ENCODE data around the gene LRRC10B.

LRRC10B gene

DNA sequence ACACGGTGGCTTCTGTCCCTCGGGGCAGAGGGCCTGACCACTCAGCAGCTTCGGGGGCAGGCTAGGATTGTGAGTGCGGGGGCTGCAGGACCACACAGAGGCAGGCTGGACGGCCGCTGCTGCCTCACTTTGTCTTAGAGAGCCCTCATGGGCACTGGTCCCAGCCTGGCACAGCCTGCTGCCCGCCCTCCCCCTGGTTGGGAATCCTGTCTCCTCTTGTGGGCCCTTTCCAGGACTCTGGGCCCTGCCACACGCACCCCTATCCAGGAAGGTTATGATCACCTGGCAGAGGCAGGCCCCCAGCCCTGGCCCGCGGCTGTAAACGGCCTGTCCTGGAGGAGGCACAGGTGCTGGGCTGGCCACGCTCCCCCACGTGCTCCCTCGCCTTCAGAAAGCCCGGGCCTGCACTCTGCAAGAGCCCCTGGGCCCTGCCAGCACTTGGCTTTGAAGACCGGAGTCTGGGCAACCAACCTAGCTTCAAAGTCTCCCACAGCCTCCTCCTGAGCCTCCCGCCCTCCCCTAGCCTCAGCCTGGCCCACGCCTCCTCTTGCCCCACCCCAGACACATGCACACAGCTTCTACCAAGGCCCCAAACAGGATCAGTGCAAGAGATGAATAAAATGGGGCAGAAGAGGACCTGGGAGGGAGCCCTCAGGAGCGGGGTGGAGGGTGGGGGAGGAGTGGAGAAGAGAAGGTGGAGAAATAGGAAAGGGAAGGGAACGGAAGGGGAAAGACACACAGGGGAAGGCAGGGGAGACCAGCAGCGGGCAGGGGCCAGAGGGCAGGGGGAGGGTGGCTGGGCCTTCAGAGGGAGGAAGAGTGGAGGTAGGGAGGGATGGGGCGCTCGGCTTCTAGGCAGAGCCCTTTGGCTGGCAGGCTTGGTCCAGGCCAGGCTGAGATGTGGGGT lies 41.4 kb downstream of the LRRC10B start:
- DNase-seq: no peak

GRCh38 chr11:61550665-61551227 lies 42.2 kb downstream of the LRRC10B start:
- DNase-seq: no peak

DNA sequence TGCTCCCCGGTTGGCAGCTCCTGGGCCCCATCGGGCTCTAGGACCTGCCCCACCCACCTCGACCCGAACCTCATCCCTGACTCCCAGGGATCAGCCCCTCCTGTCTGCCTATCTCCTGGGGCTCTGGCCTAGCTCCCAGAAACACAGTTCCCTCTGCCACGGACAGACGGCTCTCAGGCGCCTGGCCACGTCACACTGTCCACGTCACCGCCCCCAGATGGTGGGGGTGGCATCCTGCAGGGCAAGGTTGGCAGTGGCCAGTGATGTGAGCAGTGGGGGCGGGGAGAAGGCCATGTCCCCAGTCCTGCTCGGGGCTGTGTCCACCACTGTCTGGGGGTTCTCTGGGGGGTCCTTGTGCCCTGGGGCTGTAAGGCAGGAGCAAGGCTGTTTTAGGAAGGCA lies 43.1 kb downstream of the LRRC10B start:
- DNase-seq: no peak

- DNase-seq: no peak
Observed at GRCh38 chr11:61552108-61552635, 43.6 kb downstream of the LRRC10B start.

DNA sequence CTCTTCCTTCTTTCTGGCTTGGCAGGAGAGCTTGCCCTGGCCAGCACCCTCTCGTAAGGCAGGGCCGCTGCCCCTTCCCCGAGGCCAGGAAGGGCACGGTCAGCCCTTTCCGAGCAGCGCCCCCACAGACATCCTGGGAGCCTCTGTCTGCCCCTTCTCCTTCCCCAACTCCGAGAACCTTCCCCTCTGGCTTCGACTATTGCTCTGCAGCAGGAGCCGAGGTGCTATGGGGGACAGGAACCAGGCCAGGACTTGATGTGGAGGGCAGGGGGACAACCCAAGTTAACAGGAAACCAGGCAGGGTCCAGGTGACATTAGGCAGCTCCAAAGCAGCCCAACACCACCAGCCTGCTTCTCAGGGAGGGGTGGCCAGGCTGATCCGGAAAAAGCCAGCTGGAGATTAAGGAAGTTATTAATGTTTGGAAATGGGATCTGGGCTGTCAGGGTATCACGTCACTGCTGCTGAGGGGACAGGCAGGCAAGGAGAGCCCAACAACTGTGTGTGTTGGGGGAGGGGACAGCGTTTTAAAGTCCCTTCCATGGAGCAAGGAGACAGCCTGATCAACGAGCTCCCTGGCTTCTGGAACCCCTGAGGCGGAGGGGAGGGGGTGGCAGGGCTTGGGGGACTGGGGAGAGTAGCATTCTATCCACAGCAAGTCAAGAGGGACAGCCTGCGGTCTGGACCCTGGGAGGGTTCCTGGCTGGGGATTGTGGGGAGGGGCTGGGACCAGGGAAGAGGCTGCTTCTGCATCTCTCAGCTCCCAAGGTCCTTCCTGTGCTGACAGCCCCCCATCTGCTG lies 45.0 kb downstream of the LRRC10B start:
- DNase-seq: no peak

GRCh38 chr11:61554172-61554988 lies 45.8 kb downstream of the LRRC10B start:
- DNase-seq: no peak

DNA sequence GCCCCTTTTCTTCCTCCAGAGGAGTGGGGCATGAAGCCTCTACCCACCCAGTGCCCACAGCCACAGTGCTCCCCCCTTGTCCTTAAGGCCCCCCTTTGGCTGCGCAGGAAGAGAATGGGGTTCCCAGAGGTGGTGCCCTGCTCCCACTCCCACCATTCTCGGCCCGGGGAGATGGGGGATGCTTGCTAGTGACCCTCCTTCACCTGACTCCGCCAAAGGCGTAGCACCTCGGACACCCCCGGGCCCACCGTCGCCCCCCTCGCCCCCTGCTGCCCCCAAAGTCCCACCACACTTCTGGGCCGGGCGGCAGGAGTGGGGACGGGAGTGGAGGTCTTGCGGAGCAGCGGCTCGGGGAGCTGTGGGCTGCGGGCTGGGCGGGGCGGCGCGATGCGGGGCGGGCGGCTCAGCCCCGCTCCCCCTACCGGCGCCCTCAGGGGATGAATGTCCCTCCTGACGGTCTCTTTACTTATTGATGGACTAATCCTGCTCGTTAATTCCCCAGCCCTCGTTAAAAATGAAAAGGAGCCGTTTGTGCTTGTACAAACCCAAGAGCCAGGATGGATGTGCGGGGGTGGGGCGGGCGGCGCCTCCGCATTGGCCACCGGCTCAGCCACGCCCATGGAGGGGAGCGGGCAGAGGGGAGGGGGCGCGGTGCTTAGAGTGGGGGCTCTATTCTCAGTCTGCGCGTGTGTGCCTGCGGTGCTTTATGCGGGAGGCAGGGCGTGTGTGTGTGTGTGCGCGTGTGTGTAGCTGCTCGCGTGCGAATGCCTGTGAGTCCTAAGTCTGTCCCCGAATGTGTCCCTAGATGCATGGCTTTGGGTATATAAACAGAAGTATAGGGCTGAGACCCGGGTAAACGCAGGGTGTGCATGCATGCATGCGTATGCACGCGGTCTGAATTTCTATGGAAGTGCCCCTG lies 46.8 kb downstream of the LRRC10B start:
- DNase-seq: no peak

DNA sequence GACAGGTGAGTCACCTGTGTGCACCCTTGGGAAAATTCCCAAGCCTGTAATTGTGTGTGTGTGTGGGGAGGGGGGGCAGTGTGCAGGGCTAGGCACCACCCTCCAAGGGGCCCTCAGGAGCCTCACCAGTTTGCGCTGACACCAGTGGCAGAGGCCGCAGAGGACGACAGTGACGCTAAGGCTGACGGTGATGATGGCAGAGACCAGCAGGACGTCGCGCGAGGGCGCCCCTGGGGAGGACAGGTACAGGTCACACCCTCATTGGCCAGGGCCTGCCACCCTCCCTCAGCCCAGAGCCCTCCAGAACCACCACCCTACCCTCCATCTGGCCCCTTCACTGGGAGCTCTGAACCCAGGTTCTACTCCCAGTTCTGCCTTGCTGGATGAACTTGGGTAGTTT lies 47.4 kb downstream of the LRRC10B start:
- no peak for DNase-seq

DNA sequence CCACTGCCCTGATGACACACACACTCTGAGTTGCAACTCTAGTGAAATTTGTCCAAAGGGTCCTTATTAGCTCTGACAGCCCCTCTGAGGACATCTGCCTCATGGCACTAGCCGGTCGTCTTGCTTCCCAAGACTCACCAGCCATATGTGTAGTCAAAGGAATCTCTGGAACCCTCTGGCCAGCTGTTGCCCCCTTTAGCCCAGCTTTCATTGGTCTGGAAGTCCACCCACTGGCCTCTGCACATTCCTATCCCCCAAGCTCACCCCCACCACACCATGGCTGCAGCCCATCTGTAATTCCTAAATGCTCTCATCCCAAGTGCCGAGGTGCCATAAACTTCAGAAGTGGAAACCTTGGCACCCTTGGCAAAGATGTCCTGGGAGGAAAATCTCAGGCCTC lies 48.1 kb downstream of the LRRC10B start:
- DNase-seq: no peak

Data from cortex of kidney (tissue), 1 donor.